Endodermal cell (in vitro differentiated cells): Measurements from ENCODE around the gene POM121L2. TPM values are rescaled to one million over a fixed set of nuclear protein-coding genes. Genes with fewer than 3 reads are reported as not detected.
A peak's percentile ranks its signal among the peaks of the same experiment; 100 is the strongest.

Experiments used
- DNase-seq: peaks from one replicate; pipeline ENCODE4 v3.0.0-alpha.2; 2017
- H3K27ac ChIP-seq: 2 replicates; pipeline ENCODE4 v1.5.1; 2013; ENCODE audit warnings: mild to moderate bottlenecking, low read depth, low read length, moderate library complexity
- H3K27me3 ChIP-seq: 2 replicates; pipeline ENCODE4 v1.6.1; 2013; ENCODE audit warnings: mild to moderate bottlenecking, low read length, moderate library complexity; ENCODE audit not compliant: insufficient read depth, control insufficient read depth, poor library complexity, severe bottlenecking
- H3K36me3 ChIP-seq: 2 replicates; pipeline ENCODE4 v1.7.0; 2013; ENCODE audit warnings: mild to moderate bottlenecking, low read length, moderate library complexity; ENCODE audit not compliant: control insufficient read depth, insufficient read depth
- H3K4me1 ChIP-seq: one replicate; pipeline ENCODE4 v1.7.0; 2013; ENCODE audit warnings: low read length; ENCODE audit not compliant: control insufficient read depth, insufficient read depth
- H3K4me3 ChIP-seq: 2 replicates; pipeline ENCODE4 v1.5.1; 2013; ENCODE audit warnings: mild to moderate bottlenecking, low read length, moderate library complexity
- H3K9ac ChIP-seq: 2 replicates; pipeline ENCODE4 v1.6.1; 2013; ENCODE audit warnings: mild to moderate bottlenecking, low read length, moderate library complexity; ENCODE audit not compliant: poor library complexity, severe bottlenecking; ENCODE audit errors: extremely low read depth
- H3K9me3 ChIP-seq: 2 replicates; pipeline ENCODE4 v1.6.1; 2013; ENCODE audit warnings: mild to moderate bottlenecking, low read length, moderate library complexity; ENCODE audit not compliant: control insufficient read depth
- H3K27ac Mint-ChIP-seq: 2 replicates; pipeline ENCODE4 v1.8.0; 2020; ENCODE audit warnings: mixed read lengths
- H3K27me3 Mint-ChIP-seq: 2 replicates; pipeline ENCODE4 v1.8.0; 2021; ENCODE audit warnings: mild to moderate bottlenecking, mixed read lengths; ENCODE audit not compliant: insufficient read depth
- H3K36me3 Mint-ChIP-seq: 2 replicates; pipeline ENCODE4 v1.8.0; 2020; ENCODE audit warnings: low read depth, mixed read lengths
- H3K4me1 Mint-ChIP-seq: 2 replicates; pipeline ENCODE4 v1.8.0; 2020; ENCODE audit warnings: mixed read lengths
- H3K4me3 Mint-ChIP-seq: 2 replicates; pipeline ENCODE4 v1.8.0; 2020; ENCODE audit warnings: mild to moderate bottlenecking, moderate library complexity, mixed read lengths
- H3K9me3 Mint-ChIP-seq: 2 replicates; pipeline ENCODE4 v1.8.0; 2020; ENCODE audit warnings: mild to moderate bottlenecking, mixed read lengths
- CTCF ChIP-seq: fragments of 200-600 bp; sonication (generic); conservative IDR thresholded peaks from 2 replicates; pipeline ENCODE4 v1.5.0; 2021; ENCODE audit warnings: antibody characterized with exemption, mild to moderate bottlenecking
- WGBS, 2 experiments: methylation state at CpG; one replicate each; pipeline versions ENCODE4 v1.1.5 to v1.1.7; 2013; ENCODE audit warnings: missing lambda C conversion rate in 2 of 2, mixed read lengths in 1 of 2; ENCODE audit not compliant: insufficient coverage in 1 of 2, insufficient read length in 1 of 2; 5-methylcytosine and 5-hydroxymethylcytosine counted together
- total RNA-seq, 2 donors: library from RNA; stranded (reverse); fragmentation: NEBNext Ultra II Directional in 1 of 2; extraction: Animal tissue kit (Norgen Biotek cat#: 25700) in 1 of 2; gene quantifications; 2 replicates in 1 of 2; 3 replicates in 1 of 2; pipeline ENCODE4 v1.2.1, GENCODE V29; 2021

POM121L2 gene
- total RNA-seq, 2 donors from 2014 or later = 0.20 TPM; not detected in 1

- H3K4me1 ChIP-seq = no peaks in the 10 kb centered on the region
- peak overlapping the region; percentile 91 for H3K4me3 ChIP-seq
- no peaks in the 10 kb centered on the region for H3K27me3 ChIP-seq
- no peak overlapping the region for H3K9ac ChIP-seq
- H3K9me3 Mint-ChIP-seq = no peaks in the 10 kb centered on the region
- peaks cover 12% of the 10 kb centered on the region for H3K27me3 Mint-ChIP-seq
- H3K36me3 Mint-ChIP-seq = no peaks in the 10 kb centered on the region
- peak; percentile 90 for DNase-seq
- peak overlapping the region; percentile 4 for H3K27ac Mint-ChIP-seq
- no peak overlapping the region for H3K27ac ChIP-seq
- peaks cover 17% of the 10 kb centered on the region for H3K4me1 Mint-ChIP-seq
- H3K36me3 ChIP-seq = no peaks in the 10 kb centered on the region
- 21 to 31% methylated on average over 13 to 21 of the region's 22 CpGs for WGBS, 2 experiments
- no peaks in the 10 kb centered on the region for H3K9me3 ChIP-seq
- H3K4me3 Mint-ChIP-seq = peak overlapping the region; percentile 70
- no peak for TF ChIP-seq CTCF
These were observed 14.0 kb downstream of the POM121L2 start for GRCh38 chr6:27297857-27298730.

- no peaks in the 10 kb centered on the region for H3K36me3 Mint-ChIP-seq
- H3K27me3 ChIP-seq = no peaks in the 10 kb centered on the region
- peaks cover 17% of the 10 kb centered on the region for H3K4me1 Mint-ChIP-seq
- H3K4me3 Mint-ChIP-seq = peak overlapping the region; percentile 70
- peak overlapping the region; percentile 91 for H3K4me3 ChIP-seq
- no peaks in the 10 kb centered on the region for H3K9me3 Mint-ChIP-seq
- no peak for DNase-seq
- no peaks in the 10 kb centered on the region for H3K36me3 ChIP-seq
- H3K4me1 ChIP-seq = no peaks in the 10 kb centered on the region
- peaks cover 12% of the 10 kb centered on the region for H3K27me3 Mint-ChIP-seq
- no peak for TF ChIP-seq CTCF
- H3K9ac ChIP-seq = no peak overlapping the region
- H3K9me3 ChIP-seq = no peaks in the 10 kb centered on the region
- H3K27ac Mint-ChIP-seq = peak overlapping the region; percentile 4
- no peak overlapping the region for H3K27ac ChIP-seq
- WGBS, 2 experiments = 13 to 24% methylated on average over 3 to 7 of the region's 7 CpGs
These were observed 14.6 kb downstream of the POM121L2 start for GRCh38 chr6:27297484-27297856.

- WGBS, 2 experiments = 1% methylated on average over 16 to 27 of the region's 27 CpGs
- H3K4me1 ChIP-seq = no peaks in the 10 kb centered on the region
- no peak for TF ChIP-seq CTCF
- no peaks in the 10 kb centered on the region for H3K9me3 ChIP-seq
- Mint-ChIP-seq H3K36me3 (no peaks in the 10 kb centered on the region), H3K4me3 (peak overlapping the region; percentile 70), H3K27ac (peak overlapping the region; percentile 82), H3K9me3 (no peaks in the 10 kb centered on the region), H3K27me3 (peaks cover 22% of the 10 kb centered on the region), H3K4me1 (peaks cover 19% of the 10 kb centered on the region)
- peak overlapping the region; percentile 91 for H3K4me3 ChIP-seq
- H3K27ac ChIP-seq = no peak overlapping the region
- H3K9ac ChIP-seq = peak overlapping the region; percentile 21
- peak; percentile 89 for DNase-seq
- peaks cover 11% of the 10 kb centered on the region for H3K27me3 ChIP-seq
- no peaks in the 10 kb centered on the region for H3K36me3 ChIP-seq
These were observed 15.8 kb downstream of the POM121L2 start for GRCh38 chr6:27296106-27296783.
